GM21526 (cell line): Measurements from ENCODE around the gene RBM14.
"Not testable (repeated sequence)": the region's sequence is repeated elsewhere in the genome, so short reads cannot be mapped to it uniquely, and the experiment has no call there.

Experiments
- ATAC-seq: cut with Tn5 transposase; IDR thresholded peaks from one replicate; pipeline ENCODE4 v1.9.1; 2021; ENCODE audit warnings: moderate library complexity; ENCODE audit not compliant: unreplicated experiment, low FRiP score

Gene RBM14

GRCh38 chr11:66595245-66595904 lies 21.1 kb upstream of the RBM14 start:
- ATAC-seq, result no peak

DNA sequence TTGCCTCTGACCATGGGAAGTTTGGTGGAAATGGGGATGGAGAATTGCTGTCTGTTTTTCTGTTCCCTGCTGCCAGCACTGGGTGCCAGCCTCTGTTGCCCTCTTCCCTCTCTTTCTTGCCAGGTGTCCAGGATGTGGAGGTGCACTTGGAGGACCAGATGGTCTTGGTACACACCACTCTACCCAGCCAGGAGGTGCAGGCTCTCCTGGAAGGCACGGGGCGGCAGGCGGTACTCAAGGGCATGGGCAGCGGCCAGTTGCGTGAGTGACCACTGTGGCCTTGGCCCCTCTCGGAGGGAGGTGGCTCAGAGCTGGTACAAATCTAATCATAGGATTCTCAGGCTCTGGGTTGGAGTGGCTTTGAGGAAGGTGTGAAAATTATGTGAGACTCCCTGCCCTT lies 17.4 kb upstream of the RBM14 start:
- ATAC-seq, result no peak

- no peak for ATAC-seq
Measured at GRCh38 chr11:66600219-66600618, 16.2 kb upstream of the RBM14 start.

DNA sequence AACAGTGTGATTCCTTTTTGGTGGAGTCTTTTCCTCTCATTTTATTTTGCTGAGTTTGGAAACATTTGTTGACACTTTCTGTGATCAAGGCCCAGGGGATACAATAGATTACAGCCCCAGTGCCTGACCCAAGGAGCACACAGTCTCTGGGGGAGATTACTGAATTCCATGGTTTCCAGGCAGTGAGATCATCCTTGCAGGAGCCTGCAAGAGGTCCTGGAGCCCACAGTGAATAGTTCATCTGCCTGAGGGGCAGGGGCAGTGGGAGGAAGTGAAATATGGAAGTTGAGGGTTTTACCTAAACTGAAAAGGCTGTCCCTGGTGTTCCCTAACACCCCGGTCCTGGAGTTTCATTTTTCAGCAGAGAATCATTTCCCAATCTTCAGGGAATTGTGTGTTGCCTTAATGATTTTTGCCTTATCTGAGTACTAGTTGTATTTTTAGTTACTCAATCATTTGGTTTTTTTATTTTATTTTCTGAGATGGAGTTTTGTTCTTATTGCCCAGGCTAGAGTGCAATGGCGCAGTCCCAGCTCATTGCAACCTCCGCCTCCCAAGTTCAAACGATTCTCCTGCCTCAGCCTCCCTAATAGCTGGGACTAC lies 15.7 kb upstream of the RBM14 start:
- no peak for ATAC-seq

DNA sequence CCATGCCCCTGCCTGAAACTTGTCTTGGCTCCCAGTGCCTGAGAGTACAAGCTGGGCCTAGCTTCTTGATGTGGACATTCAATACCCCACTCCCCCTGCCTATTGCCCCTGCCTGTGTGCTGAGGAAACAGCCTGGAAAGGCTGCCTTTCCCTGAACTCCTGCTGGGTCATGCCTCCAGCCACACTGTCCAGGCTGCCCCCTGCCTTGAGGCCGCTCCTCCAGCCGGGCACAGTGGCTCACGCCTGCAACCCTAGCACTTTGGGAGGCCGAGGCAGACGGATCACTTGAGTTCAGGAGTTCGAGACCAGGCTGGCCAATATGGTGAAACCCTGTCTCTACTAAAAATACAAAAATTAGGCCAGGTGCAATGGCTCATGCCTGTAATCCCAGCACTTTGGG lies 13.4 kb upstream of the RBM14 start:
- ATAC-seq, result no peak

DNA sequence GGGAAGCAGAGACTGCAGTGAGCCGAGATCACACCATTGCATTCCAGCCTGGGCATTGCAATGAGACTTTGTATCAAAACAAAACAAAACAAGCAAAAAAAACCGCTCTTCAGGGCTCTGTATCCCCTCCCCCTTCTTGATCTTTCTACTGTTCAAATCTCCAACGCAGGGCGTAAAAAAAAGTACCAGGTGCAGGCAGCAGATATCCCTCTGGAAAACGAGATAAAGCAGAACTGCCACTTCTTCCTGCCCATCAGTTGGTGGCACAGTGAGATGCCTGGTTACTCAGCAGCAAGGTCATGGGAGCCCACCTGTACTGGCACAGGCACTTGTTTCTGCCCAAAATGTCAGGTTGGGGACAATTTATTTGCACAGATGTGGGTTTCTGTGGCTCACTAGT lies 12.3 kb upstream of the RBM14 start:
- no peak for ATAC-seq

DNA sequence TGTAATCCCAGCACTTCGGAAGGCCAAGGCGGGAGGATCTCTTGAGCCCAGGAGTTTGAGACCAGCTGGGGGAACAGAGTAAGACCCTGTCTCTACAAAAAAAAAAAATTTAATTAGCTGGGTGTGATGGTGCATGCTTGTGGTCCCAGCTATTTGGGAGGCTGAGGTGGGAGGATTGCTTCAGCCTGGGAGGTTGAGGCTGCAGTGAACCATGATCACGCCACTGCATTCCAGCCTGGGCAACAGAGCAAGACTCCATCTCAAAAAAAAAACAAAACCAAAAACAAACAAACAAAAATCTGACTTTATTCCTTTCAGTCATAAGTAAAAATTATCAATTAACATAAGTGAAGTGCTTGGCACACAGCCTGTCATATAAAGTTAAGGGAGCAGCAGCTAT lies 9.8 kb upstream of the RBM14 start:
- ATAC-seq, result not testable (repeated sequence)

GRCh38 chr11:66607126-66607834 lies 9.2 kb upstream of the RBM14 start:
- no peak for ATAC-seq

DNA sequence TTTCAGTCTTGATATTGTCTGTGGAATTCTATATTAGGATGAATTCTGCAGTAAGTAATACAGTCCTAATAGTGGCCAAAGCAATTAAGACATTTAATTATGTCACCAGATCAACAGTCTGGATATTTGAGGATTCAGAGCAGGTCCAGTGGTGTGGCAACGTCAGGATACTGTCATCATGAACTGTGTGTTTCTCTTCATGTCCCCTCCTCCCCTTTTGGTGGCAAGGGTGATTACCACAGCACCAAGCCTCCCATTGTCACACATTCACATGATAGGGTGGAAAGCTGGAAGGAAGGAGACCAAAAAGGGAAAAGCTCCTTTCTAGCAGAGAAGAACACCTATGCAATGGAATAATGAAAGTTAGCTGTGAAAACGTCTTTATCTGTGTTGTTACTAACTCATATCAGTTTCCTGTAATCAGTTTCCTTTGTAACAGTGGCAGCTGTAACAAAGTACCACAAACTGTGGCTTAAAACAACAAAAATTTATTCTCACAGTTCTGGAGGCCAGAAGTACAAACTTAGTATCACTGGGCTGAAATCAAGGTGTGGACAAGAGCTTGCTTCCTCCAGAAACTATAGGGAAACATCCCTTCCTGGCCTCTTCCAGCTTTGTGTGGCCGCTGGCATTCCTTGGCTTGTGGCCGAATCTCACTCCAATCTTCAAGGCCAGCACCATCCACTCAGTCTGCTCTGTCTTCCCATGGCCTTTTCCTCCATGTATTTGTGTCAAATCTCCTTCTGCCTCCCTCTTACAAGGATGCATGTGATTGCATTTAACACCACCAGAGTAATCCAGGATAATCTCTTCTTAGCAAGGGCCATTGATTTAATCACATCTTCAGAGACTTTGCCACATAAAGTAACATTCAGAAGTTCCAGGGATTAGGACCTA lies 6.5 kb upstream of the RBM14 start:
- no peak for ATAC-seq

GRCh38 chr11:66612458-66612857 lies 4.0 kb upstream of the RBM14 start:
- no peak for ATAC-seq

DNA sequence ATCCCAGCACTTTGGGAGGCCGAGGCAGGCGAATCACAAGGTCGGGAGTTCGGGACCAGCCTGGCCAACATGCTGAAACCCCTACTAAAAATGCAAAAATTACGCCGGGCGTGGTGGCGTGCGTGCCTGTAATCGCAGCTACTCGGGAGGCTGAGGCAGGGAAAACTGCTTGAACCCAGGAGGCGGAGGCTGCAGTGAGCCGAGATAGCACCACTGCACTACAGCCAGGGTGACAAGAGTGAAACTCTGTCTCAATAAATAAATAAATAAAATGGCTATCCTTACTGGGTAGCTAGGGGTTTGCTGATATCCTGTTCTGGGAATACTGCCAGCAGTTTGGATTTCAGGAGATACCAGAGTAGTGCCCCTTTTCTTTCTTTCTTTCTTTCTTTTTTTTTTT lies 2.4 kb upstream of the RBM14 start:
- ATAC-seq, result no peak

- ATAC-seq, result peak; percentile 4
Measured at GRCh38 chr11:66617155-66617834, 865 bp downstream of the RBM14 start.

DNA sequence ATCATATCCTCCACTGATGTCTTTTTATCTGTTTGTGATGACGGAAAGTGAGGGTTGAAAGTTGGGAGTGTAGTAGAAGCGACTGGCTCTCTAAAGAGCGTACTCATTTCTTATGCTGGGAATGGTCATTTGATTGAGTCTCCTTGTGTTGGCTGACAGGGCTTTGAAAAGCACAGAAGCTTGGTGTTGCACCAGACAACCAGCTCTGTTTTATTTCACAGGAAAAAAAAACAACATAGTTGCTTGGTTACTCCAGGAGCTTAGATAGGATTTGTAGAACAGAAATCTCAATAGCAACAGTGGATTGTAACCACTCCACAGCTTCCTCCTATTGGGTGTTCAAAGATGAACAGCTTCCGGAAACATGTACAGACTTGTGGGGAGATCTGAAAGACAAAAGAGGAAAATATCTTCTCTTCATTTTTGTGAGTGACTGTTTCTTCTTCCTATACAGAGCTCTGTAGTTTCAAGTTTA lies 2.7 kb downstream of the RBM14 start:
- no peak for ATAC-seq

GRCh38 chr11:66624450-66624849 lies 8.0 kb downstream of the RBM14 start:
- ATAC-seq, result no peak

GRCh38 chr11:66625041-66625751 lies 8.8 kb downstream of the RBM14 start:
- ATAC-seq, result no peak

DNA sequence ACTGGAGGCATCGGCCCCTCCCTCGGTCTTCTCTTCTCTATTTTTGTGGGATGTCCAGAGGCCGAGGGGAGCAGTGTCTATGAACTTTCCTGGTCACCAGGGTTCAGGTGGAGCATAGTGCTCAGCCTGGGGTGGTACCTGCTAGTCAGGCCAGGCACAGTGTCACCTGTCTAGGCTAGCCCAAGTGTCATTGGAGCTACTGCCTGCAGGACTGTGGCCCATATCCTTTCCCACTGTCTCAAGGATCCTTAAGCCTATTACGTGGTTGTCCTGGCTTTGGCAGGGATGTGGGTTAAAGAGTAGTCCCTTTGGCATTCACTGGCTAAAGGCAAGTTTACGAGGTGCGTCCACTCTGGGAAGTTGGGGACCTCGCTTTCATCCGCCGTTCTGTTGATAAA lies 9.3 kb downstream of the RBM14 start:
- ATAC-seq, result no peak

DNA sequence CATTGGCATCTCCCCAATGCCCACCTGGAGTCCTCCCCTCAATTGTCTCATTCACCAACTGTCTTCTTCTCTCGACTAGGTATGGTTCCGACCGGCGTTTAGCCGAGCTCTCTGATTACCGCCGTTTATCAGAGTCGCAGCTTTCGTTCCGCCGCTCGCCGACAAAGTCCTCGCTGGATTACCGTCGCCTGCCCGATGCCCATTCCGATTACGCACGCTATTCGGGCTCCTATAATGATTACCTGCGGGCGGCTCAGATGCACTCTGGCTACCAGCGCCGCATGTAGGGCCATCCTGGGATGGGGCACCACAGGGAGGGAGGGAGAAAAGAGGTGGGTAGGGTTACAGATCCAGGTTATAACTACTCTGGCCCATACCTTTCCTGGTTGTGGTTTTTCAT lies 10.0 kb downstream of the RBM14 start:
- no peak for ATAC-seq

DNA sequence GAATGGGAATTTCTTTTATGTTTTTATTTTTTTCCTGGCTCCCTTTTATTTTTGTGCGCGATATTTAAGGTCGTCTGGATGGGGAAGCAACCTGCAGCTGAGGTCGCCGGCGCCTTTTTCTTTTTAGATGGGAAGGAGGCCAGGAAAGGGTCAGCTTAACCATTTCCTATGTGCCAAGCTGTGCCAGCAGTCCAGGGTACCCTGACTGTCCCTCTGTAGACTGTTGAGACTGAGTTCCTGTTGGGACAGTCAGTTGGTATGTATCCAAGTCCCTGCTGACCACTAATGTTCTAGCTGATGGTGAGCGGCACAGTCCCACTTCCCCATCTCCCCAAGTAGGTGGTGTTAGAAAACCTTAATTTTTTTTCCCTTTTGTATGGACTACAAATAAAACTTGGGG lies 10.5 kb downstream of the RBM14 start:
- no peak for ATAC-seq

DNA sequence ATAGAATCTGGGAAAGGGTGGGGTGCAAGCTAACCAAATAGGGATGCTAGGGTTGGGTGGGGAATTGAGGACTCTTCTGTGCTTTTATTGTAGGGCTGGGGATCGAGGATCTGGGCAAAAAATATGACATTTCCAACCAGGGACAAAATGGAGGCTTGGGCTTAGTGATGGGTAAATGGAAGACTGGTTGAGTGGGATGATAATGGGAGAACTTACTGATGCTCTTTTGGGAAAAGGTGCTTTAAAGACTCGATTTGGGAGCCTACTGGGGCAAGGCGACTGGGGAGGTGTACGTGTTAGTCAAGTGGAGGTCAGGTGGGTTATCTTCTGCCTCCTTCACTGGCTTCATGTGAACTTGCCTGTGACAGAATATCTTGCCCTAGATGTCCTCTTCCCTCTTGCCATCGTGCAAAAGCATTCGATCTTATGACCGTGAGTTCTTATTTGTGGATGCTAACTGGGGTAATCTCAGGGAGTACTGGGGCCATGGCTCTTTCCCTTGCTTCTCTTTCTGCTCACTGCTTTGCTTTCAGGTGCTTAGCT lies 11.7 kb downstream of the RBM14 start:
- ATAC-seq, result no peak
